ENCODE data around the gene CALCOCO1.
"Not testable (repeated sequence)": the region's sequence is repeated elsewhere in the genome, so short reads cannot be mapped to it uniquely, and the experiment has no call there.

Gene CALCOCO1

DNA sequence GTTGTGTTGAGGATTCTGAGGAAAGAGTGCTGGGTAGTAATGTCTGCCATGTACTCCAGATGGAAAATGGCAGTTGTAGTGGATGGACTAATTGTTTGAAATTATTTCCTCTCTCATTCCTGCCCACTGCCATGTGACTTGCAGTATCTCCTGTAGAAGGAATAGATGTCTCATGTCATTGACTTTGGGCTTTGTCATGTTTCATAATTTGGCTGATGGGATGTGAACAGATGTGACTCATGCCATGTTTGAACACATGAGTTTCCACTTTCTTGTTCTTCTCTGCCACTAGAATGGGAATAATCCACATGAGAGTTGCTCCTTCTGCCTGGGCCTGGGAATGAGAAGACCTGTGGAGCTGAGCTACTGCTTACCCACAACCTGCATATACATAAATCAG, 2.4 kb upstream of the CALCOCO1 start:
- DNase-seq: no peak

- no peak for DNase-seq
Observed at GRCh38 chr12:53728206-53728605, 954 bp upstream of the CALCOCO1 start.

DNA sequence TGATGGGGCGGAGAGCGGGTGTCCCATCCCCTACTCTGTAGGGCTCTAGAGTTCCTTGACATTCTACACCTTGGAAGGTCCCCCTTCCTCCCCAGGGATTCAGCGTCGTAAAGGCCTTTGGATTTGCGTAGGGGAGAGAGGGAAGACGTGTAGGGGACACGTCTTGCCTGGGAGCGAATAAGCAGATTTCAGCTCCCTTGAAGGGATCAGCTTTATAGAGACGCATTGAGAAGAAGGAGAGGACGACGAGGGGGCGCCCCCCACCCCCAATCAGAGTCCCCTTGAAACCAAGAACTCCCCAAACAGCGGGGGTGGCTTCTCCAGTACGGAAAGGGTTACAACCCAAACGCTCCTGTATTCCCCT, 324 bp downstream of the CALCOCO1 start:
- DNase-seq: no peak

DNA sequence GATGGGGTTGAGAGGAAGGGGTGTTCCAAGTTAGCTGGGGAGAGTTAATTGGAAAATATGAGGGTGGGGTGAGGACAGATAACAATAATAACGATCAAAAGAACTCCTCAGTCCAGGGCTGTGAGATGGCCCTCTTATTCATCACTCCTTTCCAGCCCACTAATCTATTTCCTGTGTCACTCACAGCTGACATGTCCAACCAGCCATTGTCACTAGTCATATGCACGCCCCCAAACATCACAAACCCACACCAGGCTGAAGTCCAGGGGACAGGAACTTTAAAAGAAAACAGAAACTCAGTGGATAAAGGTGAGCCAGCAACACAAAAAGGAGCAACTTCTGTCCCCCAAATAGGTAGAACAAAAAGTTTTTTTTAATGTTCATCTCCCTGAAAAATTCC, 911 bp downstream of the CALCOCO1 start:
- no peak for DNase-seq

- no peak for DNase-seq
Observed at GRCh38 chr12:53725824-53726223, 1.4 kb downstream of the CALCOCO1 start.

DNA sequence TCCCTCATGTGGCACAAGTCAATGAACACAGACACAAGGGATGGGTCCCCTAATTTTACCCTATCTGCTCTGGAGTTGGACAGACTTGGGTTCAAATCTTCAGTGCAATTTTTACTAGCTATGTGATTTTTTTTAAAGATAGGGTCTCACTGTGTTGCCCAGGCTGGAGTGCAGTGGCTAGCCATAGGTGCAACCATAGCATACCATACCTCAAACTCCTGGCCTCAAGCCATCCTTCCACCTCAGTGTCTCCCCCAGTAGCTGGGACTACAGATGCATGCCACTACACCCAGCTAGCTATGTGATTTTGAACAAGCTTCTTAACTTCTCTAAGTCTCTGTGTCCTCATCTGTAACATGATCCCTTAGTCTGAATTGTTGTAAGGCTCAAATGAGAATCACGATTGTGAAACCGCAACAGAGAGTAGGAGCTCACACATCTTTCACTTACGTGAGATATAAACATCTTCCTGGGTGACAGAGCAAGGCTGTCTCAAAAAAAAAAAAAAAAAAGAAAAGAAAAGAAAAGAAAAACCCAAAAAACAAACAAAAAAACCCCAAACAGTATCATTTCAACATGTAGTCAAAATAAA, 4.7 kb downstream of the CALCOCO1 start:
- no peak for DNase-seq

DNA sequence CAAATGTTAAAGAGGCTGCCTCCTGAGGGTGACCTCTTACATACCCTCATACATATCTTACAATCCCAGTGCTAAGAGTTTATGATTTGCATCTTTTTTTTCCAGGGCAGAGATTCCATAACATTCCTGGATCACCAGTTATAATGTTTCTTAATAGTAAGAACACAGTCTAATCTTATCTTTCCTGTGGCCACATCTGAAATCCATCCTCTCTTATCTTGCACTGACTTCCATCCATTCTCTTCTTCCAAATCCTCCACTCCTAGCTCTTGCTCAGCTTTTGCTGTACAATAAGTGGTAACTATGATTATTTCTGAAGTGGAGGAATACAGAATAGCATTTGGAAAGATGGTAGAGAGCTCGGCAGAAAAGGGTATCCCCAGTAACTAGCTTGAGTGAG, 6.3 kb downstream of the CALCOCO1 start:
- DNase-seq: no peak

- no peak for DNase-seq
Observed at GRCh38 chr12:53719649-53720048, 7.6 kb downstream of the CALCOCO1 start.

GRCh38 chr12:53718567-53718966, 8.7 kb downstream of the CALCOCO1 start:
- not testable (repeated sequence) for DNase-seq

- DNase-seq: no peak
Observed at GRCh38 chr12:53717319-53717718, 9.9 kb downstream of the CALCOCO1 start.

GRCh38 chr12:53714004-53714403, 13.2 kb downstream of the CALCOCO1 start:
- no peak for DNase-seq

- DNase-seq: no peak
Observed at GRCh38 chr12:53713516-53713915, 13.7 kb downstream of the CALCOCO1 start.

GRCh38 chr12:53712059-53712643, 15.1 kb downstream of the CALCOCO1 start:
- no peak for DNase-seq

GRCh38 chr12:53710091-53710490, 17.2 kb downstream of the CALCOCO1 start:
- no peak for DNase-seq

- no peak for DNase-seq
Observed at GRCh38 chr12:53709671-53710070, 17.6 kb downstream of the CALCOCO1 start.

- DNase-seq: no peak
Observed at GRCh38 chr12:53706080-53706479, 21.2 kb downstream of the CALCOCO1 start.

DNA sequence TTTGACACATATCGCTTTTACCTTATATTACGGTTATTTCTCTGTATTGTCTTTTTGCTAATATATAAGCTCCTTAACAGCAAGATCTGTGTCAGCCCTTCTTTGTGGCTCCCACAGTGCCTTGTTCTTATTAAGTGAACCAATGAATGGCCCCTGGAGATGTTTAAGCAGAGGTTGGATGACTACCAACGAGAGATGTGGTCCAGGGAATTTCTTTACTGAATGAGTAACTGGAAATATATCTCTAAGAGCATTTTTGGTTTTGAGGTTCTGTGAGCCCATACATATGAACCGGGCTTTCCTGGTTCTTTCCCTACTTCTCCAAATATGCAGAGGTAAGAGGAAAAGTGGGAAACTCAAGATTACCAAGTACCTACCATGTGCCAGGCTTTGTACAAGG, 23.5 kb downstream of the CALCOCO1 start:
- DNase-seq: no peak

DNA sequence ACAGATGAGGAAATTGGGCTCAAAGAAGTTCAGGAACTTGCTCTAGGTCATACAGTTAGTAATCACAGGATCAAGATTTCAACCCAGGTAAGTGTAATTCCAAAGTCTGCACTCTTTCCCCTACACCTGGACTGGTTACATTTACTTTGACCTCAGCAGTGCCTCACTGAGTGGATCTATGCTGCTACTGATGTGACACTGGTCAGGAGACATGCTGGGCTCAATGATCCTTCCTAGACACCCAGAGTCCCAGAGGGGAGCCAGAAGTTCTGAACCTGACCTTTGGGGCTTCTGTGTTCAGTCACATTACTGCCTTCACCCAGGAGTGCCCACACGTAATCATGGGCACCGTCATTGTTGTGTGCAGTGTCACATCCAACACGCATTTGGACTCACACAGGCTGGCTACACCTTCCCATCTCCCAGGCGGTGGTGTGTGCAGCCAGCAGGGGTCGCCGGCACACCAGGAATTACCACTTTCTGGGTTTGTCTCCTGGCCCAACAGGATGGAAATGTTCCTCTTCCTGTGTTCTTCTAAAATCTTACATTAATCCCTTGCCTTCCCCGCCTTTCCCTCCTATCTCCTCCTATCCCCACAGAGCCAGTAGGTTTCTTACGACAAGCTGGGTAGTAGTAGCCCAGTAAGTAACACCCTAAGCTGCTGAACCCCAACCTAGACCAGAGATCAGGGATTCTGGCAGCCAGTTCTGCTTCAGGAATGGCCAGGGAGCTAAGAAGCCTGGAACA, 25.6 kb downstream of the CALCOCO1 start:
- peak; percentile 76 for DNase-seq

- no peak for DNase-seq
Observed at GRCh38 chr12:53700567-53700966, 26.7 kb downstream of the CALCOCO1 start.

GRCh38 chr12:53699678-53700025, 27.6 kb downstream of the CALCOCO1 start:
- no peak for DNase-seq

GRCh38 chr12:53698948-53699677, 28.1 kb downstream of the CALCOCO1 start:
- DNase-seq: no peak

GRCh38 chr12:53696655-53697331, 30.5 kb downstream of the CALCOCO1 start:
- DNase-seq: no peak

DNA sequence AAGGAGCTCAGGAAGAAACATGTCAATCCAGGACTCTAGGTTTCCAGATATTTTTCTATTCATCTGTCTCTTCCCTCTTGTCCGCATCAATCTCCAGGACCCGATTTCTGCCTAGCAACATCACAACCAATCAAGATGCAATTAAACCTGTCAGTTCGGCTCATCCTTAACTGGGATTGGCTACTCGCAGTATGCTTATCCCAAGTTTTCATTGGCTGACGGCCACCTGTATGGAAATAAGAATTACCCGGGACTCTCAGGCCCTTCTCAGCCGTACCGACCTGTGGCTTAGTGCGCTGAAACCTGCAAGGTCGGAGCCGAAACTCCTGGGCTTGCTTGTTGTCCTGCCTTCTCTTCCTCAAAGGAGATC, 31.0 kb downstream of the CALCOCO1 start:
- DNase-seq: no peak

Measured in stimulated activated CD4-positive, alpha-beta T cell treated with anti-CD3 and anti-CD28 coated beads, Interleukin-1b, Interleukin-23, amount 100 ng/mL, for 48 hours (primary cell).